Measurements from ENCODE around the gene IL9.

The IL9 gene

GRCh38 chr5:135869935-135870334 is 25.7 kb downstream of the IL9 start:
- no peak overlapping the region for H3K27ac ChIP-seq

GRCh38 chr5:135869276-135869675 is 26.4 kb downstream of the IL9 start:
- TF ChIP-seq CTCF (conservative IDR thresholded peaks at IDR 0.05): no peak
- TF ChIP-seq ZFX (IDR thresholded peaks at IDR 0.05): no peak
- no peak overlapping the region for H3K27ac ChIP-seq

More at GRCh38 chr5:135869935-135870334, 25.7 kb downstream of the IL9 start:
- TF ChIP-seq ZFX (IDR thresholded peaks at IDR 0.05) (no peak), CTCF (conservative IDR thresholded peaks at IDR 0.05) (no peak)

GRCh38 chr5:135868681-135869080 is 27.0 kb downstream of the IL9 start:
- TF ChIP-seq CTCF (conservative IDR thresholded peaks at IDR 0.05): no peak
- no peak for TF ChIP-seq ZFX (IDR thresholded peaks at IDR 0.05)

GRCh38 chr5:135867599-135867998 is 28.0 kb downstream of the IL9 start:
- no peak for TF ChIP-seq ZFX (IDR thresholded peaks at IDR 0.05)
- TF ChIP-seq CTCF (conservative IDR thresholded peaks at IDR 0.05): no peak
- H3K27ac ChIP-seq: no peak overlapping the region

More at GRCh38 chr5:135868681-135869080, 27.0 kb downstream of the IL9 start:
- no peak overlapping the region for H3K27ac ChIP-seq

- no peak overlapping the region for H3K27ac ChIP-seq
- TF ChIP-seq ZFX (IDR thresholded peaks at IDR 0.05) (no peak), CTCF (conservative IDR thresholded peaks at IDR 0.05) (no peak)
Measured at GRCh38 chr5:135866016-135866415, 29.6 kb downstream of the IL9 start.

GRCh38 chr5:135864503-135865435 is 30.9 kb downstream of the IL9 start:
- no peak overlapping the region for H3K27ac ChIP-seq
- TF ChIP-seq CTCF (conservative IDR thresholded peaks at IDR 0.05): no peak
- no peak for TF ChIP-seq ZFX (IDR thresholded peaks at IDR 0.05)

- TF ChIP-seq CTCF (conservative IDR thresholded peaks at IDR 0.05): no peak
- TF ChIP-seq ZFX (IDR thresholded peaks at IDR 0.05): no peak
- no peak overlapping the region for H3K27ac ChIP-seq
Measured at GRCh38 chr5:135862744-135863143, 32.9 kb downstream of the IL9 start.

Measured in C4-2B (cell line).